DND-41 (cell line): ENCODE results near the gene NBEA.
"Not testable (repeated sequence)": the region's sequence is repeated elsewhere in the genome, so short reads cannot be mapped to it uniquely, and the experiment has no call there.

Experiments
- ATAC-seq: fragments of 200-7000 bp; cut with Tn5 transposase; 3 replicates; pipeline ENCODE4 v1.9.1; 2021; ENCODE audit warnings: low read depth; ENCODE audit not compliant: insufficient read depth
- DNase-seq: peaks from one replicate; pipeline ENCODE4 v3.0.0-alpha.2; 2020
- H2AFZ ChIP-seq: 2 replicates; pipeline ENCODE4 v1.6.0; 2012; ENCODE audit warnings: low read depth, low read length
- H3K27ac ChIP-seq: 2 replicates; pipeline ENCODE4 v1.5.1; 2012; ENCODE audit warnings: low read length, inconsistent platforms
- H3K27me3 ChIP-seq: fragments of 200-600 bp; sonication (generic); 2 replicates; pipeline ENCODE4 v1.6.0; 2012; ENCODE audit warnings: low read length, mild to moderate bottlenecking, inconsistent platforms; ENCODE audit not compliant: insufficient read depth, poor library complexity
- H3K36me3 ChIP-seq: 2 replicates; pipeline ENCODE4 v1.5.1; 2012; ENCODE audit warnings: low read length, inconsistent platforms; ENCODE audit not compliant: insufficient read depth
- H3K4me1 ChIP-seq: 2 replicates; pipeline ENCODE4 v1.5.1; 2012; ENCODE audit warnings: mild to moderate bottlenecking, low read length; ENCODE audit not compliant: insufficient read depth
- H3K4me2 ChIP-seq: 2 replicates; pipeline ENCODE4 v1.6.0; 2012; ENCODE audit warnings: mild to moderate bottlenecking, moderate library complexity, low read length, inconsistent platforms; ENCODE audit not compliant: insufficient read depth
- H3K4me3 ChIP-seq, 2 experiments: fragments of 200-600 bp in 1 of 2; shearing (Covaris generic) in 1 of 2; 2 replicates each; pipeline ENCODE4 v1.5.1; 2012 to 2016; ENCODE audit warnings: inconsistent platforms in 2 of 2, low read length in 2 of 2, mild to moderate bottlenecking in 2 of 2, low read depth in 1 of 2, moderate library complexity in 1 of 2
- H3K79me2 ChIP-seq: 2 replicates; pipeline ENCODE4 v1.6.0; 2012; ENCODE audit warnings: low read length, inconsistent platforms; ENCODE audit not compliant: insufficient read depth
- H3K9ac ChIP-seq: 2 replicates; pipeline ENCODE4 v1.6.0; 2012; ENCODE audit warnings: low read depth, mild to moderate bottlenecking, inconsistent platforms, low read length, moderate library complexity
- H3K9me3 ChIP-seq: 2 replicates; pipeline ENCODE4 v1.5.1; 2012; ENCODE audit warnings: low read length, moderate library complexity, mild to moderate bottlenecking, inconsistent platforms; ENCODE audit not compliant: insufficient read depth, severe bottlenecking
- H4K20me1 ChIP-seq: 2 replicates; pipeline ENCODE4 v1.6.0; 2012; ENCODE audit warnings: low read length; ENCODE audit not compliant: insufficient read depth
- EZH2 ChIP-seq: IDR thresholded peaks from 3 replicates; pipeline ENCODE4 v1.6.1; 2012; ENCODE audit warnings: borderline replicate concordance, low read depth, mild to moderate bottlenecking, moderate library complexity, low read length, inconsistent platforms; ENCODE audit not compliant: severe bottlenecking
- TF ChIP-seq, protein P1 (sequence below): IDR thresholded peaks from 2 replicates; pipeline ENCODE4 v1.5.1; 2012; ENCODE audit warnings: borderline replicate concordance, low read length, moderate library complexity, mild to moderate bottlenecking; ENCODE audit not compliant: poor library complexity, severe bottlenecking; ENCODE audit errors: extremely low read depth

The NBEA gene

DNA sequence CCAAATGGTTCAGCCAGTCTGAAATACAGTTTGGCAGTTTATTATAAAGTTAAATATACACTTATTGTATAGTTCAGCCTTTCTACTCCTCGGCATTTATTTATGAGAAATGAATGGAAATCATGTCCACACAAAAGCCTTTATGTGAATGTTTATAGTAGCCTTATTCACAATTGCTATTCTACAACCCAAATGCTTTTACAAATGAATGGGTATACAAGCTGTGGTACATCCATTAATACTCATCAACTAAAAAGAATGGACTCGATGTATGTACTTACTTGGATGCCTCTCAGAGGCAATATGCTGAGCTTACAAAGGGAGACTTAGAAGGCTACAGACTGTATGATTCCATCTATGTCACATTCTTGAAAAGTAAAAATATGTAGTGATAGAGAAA lies 150.7 kb downstream of the NBEA start:
- Histone ChIP-seq H3K4me2 (no peak overlapping the region), H3K9ac (no peak overlapping the region), H3K79me2 (no peaks in the 10 kb centered on the region), H3K36me3 (no peaks in the 10 kb centered on the region), H3K27ac (no peak overlapping the region), H2AFZ (no peak overlapping the region), H3K27me3 (no peaks in the 10 kb centered on the region), H3K4me1 (no peaks in the 10 kb centered on the region), H3K9me3 (no peaks in the 10 kb centered on the region), H4K20me1 (no peaks in the 10 kb centered on the region), H3K4me3 (no peak overlapping the region)
- DNase-seq (no peak), ATAC-seq (no peak)
- no peak for TF ChIP-seq EZH2
- TF ChIP-seq, protein P1, sequence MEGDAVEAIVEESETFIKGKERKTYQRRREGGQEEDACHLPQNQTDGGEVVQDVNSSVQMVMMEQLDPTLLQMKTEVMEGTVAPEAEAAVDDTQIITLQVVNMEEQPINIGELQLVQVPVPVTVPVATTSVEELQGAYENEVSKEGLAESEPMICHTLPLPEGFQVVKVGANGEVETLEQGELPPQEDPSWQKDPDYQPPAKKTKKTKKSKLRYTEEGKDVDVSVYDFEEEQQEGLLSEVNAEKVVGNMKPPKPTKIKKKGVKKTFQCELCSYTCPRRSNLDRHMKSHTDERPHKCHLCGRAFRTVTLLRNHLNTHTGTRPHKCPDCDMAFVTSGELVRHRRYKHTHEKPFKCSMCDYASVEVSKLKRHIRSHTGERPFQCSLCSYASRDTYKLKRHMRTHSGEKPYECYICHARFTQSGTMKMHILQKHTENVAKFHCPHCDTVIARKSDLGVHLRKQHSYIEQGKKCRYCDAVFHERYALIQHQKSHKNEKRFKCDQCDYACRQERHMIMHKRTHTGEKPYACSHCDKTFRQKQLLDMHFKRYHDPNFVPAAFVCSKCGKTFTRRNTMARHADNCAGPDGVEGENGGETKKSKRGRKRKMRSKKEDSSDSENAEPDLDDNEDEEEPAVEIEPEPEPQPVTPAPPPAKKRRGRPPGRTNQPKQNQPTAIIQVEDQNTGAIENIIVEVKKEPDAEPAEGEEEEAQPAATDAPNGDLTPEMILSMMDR, result no peak

DNA sequence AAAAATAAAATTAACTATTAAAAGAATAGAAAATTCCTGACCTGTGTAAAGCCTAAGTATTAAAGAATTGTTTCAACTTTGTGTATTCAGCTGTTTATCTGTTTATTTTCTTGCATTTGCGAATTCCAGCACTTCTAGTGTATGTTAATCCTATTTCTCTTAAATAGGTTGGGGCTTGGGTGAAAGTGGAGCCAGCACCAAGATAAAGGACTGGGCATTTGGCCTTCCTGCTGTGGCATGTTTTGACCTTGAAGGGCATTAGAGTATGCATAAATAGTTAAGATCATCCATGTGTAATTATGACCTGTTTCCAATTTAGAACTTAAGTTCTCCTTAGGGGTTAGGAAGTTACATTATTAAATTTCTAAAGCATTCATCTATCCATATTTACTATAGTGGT lies 151.3 kb downstream of the NBEA start:
- Histone ChIP-seq H3K4me1 (no peaks in the 10 kb centered on the region), H4K20me1 (no peaks in the 10 kb centered on the region), H2AFZ (no peak overlapping the region), H3K9me3 (no peaks in the 10 kb centered on the region), H3K27ac (no peak overlapping the region), H3K36me3 (no peaks in the 10 kb centered on the region), H3K27me3 (no peaks in the 10 kb centered on the region), H3K4me3 (no peak overlapping the region), H3K4me2 (no peak overlapping the region), H3K9ac (no peak overlapping the region), H3K79me2 (no peaks in the 10 kb centered on the region)
- TF ChIP-seq EZH2, result no peak
- TF ChIP-seq, protein P1, result no peak
- DNase-seq, result no peak
- no peak for ATAC-seq

DNA sequence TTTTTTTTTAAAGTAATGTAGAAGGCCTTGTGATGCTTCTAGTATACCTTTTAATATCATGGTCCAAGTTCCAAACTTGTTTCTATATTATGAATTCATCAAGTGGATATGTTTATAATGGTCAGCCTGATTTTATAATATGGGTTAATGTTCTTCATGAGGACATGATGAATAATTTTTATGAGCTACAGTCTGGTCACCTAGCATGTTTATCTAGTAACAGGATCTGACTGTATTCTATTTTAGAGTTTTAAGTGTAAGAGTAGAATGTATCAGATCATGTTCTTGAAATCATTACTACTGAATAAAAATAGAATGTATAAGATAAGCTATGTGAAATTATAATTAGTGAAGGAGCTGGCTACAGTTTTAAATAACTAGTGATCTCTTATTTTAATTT lies 164.7 kb downstream of the NBEA start:
- H3K27ac ChIP-seq, H2AFZ ChIP-seq, H3K9me3 ChIP-seq, H3K9ac ChIP-seq, H3K4me2 ChIP-seq, H4K20me1 ChIP-seq, H3K4me3 ChIP-seq, DNase-seq, H3K36me3 ChIP-seq, H3K4me1 ChIP-seq, H3K27me3 ChIP-seq, ATAC-seq, H3K79me2 ChIP-seq: not testable (repeated sequence)

DNA sequence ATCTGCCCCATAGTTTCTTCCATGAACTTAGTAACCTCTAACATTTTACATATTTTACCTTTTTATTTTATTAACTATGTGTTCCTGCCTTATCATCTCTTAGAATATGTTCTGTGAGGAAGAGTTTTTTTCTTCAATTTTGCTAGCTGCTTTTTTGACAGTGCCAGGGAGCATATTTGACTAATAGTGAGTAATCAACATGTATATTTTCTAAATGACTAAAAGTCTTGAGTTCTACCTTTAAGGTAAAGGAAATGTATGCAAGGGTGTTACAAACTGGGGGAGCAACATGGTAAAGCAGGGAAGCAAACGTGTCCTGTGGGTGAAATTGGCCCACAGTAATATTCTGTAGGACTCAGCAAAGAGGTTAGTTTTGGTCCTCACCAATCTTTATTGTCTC lies 165.5 kb downstream of the NBEA start:
- H3K4me3 ChIP-seq, result no peak overlapping the region
- ATAC-seq, result no peak
- H3K27ac ChIP-seq, result no peak overlapping the region
- H3K27me3 ChIP-seq, result no peaks in the 10 kb centered on the region
- H3K4me1 ChIP-seq, result no peaks in the 10 kb centered on the region
- DNase-seq, result no peak
- no peak overlapping the region for H2AFZ ChIP-seq
- H3K9me3 ChIP-seq, result no peaks in the 10 kb centered on the region
- no peaks in the 10 kb centered on the region for H3K79me2 ChIP-seq
- no peaks in the 10 kb centered on the region for H4K20me1 ChIP-seq
- no peak overlapping the region for H3K4me2 ChIP-seq
- no peak overlapping the region for H3K9ac ChIP-seq
- H3K36me3 ChIP-seq, result no peaks in the 10 kb centered on the region
- TF ChIP-seq EZH2, result no peak
- TF ChIP-seq, protein P1, result no peak

DNA sequence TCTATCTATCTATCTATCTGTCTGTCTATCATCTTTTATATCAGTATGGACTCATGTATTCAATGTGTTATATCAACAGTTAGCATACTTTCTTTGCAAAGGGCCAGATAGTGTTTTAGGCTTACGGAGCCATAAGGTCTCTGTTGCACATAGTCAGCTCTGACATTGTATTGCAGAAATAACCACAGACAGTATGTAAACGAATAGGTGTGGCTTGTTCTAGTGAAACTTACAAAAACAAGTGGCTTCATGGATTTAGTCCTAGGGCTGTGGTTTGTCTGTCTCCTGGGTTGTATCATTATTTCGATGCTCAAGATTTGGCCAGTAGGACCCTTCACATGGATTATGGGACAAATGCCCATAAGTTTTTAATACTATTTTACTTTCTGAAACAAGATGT lies 171.5 kb downstream of the NBEA start:
- DNase-seq, result not testable (repeated sequence)

More for the DNA sequence above, 171.5 kb downstream of the NBEA start:
- H3K4me1 ChIP-seq, H3K36me3 ChIP-seq, H3K79me2 ChIP-seq, H3K4me2 ChIP-seq, H4K20me1 ChIP-seq, H3K9me3 ChIP-seq, H3K4me3 ChIP-seq, H3K9ac ChIP-seq, ATAC-seq, H3K27ac ChIP-seq, H3K27me3 ChIP-seq, H2AFZ ChIP-seq: not testable (repeated sequence)
